ENCODE data around the gene CLEC20A.

CLEC20A gene

DNA sequence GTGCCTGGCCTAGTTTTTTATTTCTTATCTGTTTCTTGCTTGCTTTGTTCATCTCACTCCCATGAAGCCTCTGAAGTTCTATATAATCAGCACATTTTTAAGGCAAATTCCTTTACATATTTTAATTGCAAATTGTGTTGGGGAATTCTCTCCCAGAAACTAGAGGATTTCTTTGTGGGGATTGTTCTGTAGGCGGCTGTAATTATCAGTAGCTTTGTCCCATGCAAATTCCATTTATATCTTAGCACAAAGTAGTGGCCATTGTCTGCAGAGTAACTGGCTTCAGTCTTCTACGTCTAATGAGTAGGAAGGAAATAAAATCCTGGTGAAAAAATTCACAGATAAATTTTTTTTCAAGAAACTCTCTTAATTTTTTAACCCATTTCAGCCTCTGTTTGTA, 35.7 kb downstream of the CLEC20A start:
- ChIA-PET CTCF (interaction anchor here (0.7 kb wide), 1 partner anchor 89 kb away, joined by 4 read pairs; no protein-coding TSS in a partner anchor), POLR2A (no interaction called here)

DNA sequence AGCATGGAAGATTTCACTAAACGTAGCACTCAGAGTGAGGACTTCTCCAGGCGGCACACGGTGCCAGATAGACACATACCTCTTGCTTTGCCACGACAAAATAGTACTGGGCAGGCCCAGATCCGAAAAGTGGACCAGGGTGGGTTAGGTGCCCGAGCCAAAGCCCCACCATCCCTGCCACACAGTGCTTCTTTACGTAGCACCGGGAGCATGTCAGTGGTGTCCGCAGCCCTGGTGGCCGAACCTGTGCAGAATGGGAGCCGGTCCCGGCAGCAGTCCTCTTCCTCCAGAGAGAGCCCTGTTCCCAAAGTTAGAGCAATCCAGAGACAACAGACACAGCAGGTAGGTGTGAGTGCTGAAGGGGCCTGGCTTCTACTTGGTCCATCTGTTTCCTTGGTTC, 38.6 kb downstream of the CLEC20A start:
- Histone ChIP-seq H3K36me3 (ENCODE audit: control insufficient read depth in 2 of 2, insufficient read depth in 1 of 2, low read length in 2 of 2) (peaks cover 3 to 12% of the 10 kb centered on the region in 2 experiments; a peak in 2 of 3 replicates), H3K9me3 (ENCODE audit: control insufficient read depth, insufficient read depth, low read depth, low read length) (no peaks in the 10 kb centered on the region), H3K4me3 (ENCODE audit: low read depth, low read length) (no peak overlapping the region), H3K4me1 (ENCODE audit: control insufficient read depth, insufficient read depth, low read length) (no peaks in the 10 kb centered on the region), H3K27ac (ENCODE audit: extremely low read depth, low read depth, low read length) (no peak overlapping the region)
- TF ChIP-seq, protein P1, sequence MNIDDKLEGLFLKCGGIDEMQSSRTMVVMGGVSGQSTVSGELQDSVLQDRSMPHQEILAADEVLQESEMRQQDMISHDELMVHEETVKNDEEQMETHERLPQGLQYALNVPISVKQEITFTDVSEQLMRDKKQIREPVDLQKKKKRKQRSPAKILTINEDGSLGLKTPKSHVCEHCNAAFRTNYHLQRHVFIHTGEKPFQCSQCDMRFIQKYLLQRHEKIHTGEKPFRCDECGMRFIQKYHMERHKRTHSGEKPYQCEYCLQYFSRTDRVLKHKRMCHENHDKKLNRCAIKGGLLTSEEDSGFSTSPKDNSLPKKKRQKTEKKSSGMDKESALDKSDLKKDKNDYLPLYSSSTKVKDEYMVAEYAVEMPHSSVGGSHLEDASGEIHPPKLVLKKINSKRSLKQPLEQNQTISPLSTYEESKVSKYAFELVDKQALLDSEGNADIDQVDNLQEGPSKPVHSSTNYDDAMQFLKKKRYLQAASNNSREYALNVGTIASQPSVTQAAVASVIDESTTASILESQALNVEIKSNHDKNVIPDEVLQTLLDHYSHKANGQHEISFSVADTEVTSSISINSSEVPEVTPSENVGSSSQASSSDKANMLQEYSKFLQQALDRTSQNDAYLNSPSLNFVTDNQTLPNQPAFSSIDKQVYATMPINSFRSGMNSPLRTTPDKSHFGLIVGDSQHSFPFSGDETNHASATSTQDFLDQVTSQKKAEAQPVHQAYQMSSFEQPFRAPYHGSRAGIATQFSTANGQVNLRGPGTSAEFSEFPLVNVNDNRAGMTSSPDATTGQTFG (tag by site-specific recombination; IDR thresholded peaks at IDR 0.05; ENCODE audit: borderline replicate concordance): no peak
- TF ChIP-seq ZNF175 (tag by site-specific recombination; IDR thresholded peaks at IDR 0.05): no peak
- TF ChIP-seq ZNF223 (tag by site-specific recombination; IDR thresholded peaks at IDR 0.05): no peak
- TF ChIP-seq ZNF510 (tag by site-specific recombination; IDR thresholded peaks at IDR 0.05; ENCODE audit: insufficient replicate concordance): no peak
- TF ChIP-seq, protein P2, sequence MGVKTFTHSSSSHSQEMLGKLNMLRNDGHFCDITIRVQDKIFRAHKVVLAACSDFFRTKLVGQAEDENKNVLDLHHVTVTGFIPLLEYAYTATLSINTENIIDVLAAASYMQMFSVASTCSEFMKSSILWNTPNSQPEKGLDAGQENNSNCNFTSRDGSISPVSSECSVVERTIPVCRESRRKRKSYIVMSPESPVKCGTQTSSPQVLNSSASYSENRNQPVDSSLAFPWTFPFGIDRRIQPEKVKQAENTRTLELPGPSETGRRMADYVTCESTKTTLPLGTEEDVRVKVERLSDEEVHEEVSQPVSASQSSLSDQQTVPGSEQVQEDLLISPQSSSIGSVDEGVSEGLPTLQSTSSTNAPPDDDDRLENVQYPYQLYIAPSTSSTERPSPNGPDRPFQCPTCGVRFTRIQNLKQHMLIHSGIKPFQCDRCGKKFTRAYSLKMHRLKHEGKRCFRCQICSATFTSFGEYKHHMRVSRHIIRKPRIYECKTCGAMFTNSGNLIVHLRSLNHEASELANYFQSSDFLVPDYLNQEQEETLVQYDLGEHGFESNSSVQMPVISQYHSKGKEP (tag by site-specific recombination; IDR thresholded peaks at IDR 0.05): no peak
- TF ChIP-seq, protein P3, sequence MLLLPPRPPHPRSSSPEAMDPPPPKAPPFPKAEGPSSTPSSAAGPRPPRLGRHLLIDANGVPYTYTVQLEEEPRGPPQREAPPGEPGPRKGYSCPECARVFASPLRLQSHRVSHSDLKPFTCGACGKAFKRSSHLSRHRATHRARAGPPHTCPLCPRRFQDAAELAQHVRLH (tag by site-specific recombination; IDR thresholded peaks at IDR 0.05): no peak
- TF ChIP-seq GLIS2 (tag by site-specific recombination; IDR thresholded peaks at IDR 0.05): no peak
- no peak for TF ChIP-seq FEZF1 (tag by site-specific recombination; IDR thresholded peaks at IDR 0.05)
- no peak for TF ChIP-seq ZNF530 (tag by site-specific recombination; IDR thresholded peaks at IDR 0.05; ENCODE audit: low read depth)
- TF ChIP-seq ZNF600 (tag by site-specific recombination; IDR thresholded peaks at IDR 0.05): no peak
- TF ChIP-seq ZNF324 (tag by site-specific recombination; IDR thresholded peaks at IDR 0.05): no peak
- no peak for TF ChIP-seq ZNF24 (tag by site-specific recombination; IDR thresholded peaks at IDR 0.05)
- no peak for TF ChIP-seq IKZF3 (tag by site-specific recombination; IDR thresholded peaks at IDR 0.05)
- no peak for TF ChIP-seq ZNF169 (tag by site-specific recombination; IDR thresholded peaks at IDR 0.05)
- CTCF ChIA-PET: interaction anchor here (0.6 kb wide), 2 partner anchors 44 to 46 kb away, joined by 3 to 5 read pairs; no protein-coding TSS in a partner anchor
- POLR2A ChIA-PET: no interaction called here

More for the DNA sequence above, 35.7 kb downstream of the CLEC20A start:
- H3K27ac ChIP-seq (ENCODE audit: extremely low read depth, low read depth, low read length): no peak overlapping the region
- no peaks in the 10 kb centered on the region for H3K4me1 ChIP-seq (ENCODE audit: control insufficient read depth, insufficient read depth, low read length)
- no peaks in the 10 kb centered on the region for H3K9me3 ChIP-seq (ENCODE audit: control insufficient read depth, insufficient read depth, low read depth, low read length)
- TF ChIP-seq, protein P4, sequence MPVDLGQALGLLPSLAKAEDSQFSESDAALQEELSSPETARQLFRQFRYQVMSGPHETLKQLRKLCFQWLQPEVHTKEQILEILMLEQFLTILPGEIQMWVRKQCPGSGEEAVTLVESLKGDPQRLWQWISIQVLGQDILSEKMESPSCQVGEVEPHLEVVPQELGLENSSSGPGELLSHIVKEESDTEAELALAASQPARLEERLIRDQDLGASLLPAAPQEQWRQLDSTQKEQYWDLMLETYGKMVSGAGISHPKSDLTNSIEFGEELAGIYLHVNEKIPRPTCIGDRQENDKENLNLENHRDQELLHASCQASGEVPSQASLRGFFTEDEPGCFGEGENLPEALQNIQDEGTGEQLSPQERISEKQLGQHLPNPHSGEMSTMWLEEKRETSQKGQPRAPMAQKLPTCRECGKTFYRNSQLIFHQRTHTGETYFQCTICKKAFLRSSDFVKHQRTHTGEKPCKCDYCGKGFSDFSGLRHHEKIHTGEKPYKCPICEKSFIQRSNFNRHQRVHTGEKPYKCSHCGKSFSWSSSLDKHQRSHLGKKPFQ (tag by site-specific recombination; IDR thresholded peaks at IDR 0.05): no peak
- no peak for TF ChIP-seq ZNF623 (tag by site-specific recombination; IDR thresholded peaks at IDR 0.05)
- no peak for TF ChIP-seq ZNF560 (tag by site-specific recombination; IDR thresholded peaks at IDR 0.05; ENCODE audit: borderline replicate concordance)
- peaks cover 0 to 14% of the 10 kb centered on the region in 2 experiments; a peak in 1 of 3 replicates for H3K36me3 ChIP-seq (ENCODE audit: control insufficient read depth in 2 of 2, insufficient read depth in 1 of 2, low read length in 2 of 2)
- H3K4me3 ChIP-seq (ENCODE audit: low read depth, low read length): no peak overlapping the region
